PC-3 (cell line): Measurements from ENCODE around the gene C11orf21. TPM values are rescaled to one million over a fixed set of nuclear protein-coding genes. Genes with fewer than 3 reads are reported as not detected.

Experiments
- ATAC-seq: fragments of 200-7000 bp; cut with Tn5 transposase; 2 replicates; pipeline ENCODE4 v1.9.1; 2020; ENCODE audit warnings: mild to moderate bottlenecking, moderate library complexity
- BruUV-seq: library from RNA; stranded (reverse); fragments of 400-500 nt; replicated peaks from 2 replicates; lab custom pipeline; 2021; lab: Mats Ljungman, UMichigan
- CTCF ChIA-PET: fragments of 300-600 bp; sonication (Branson Sonifier 250); formaldehyde crosslinking; loops from one replicate; lab custom pipeline; 2022; ENCODE audit warnings: antibody characterized with exemption; lab: Charles Lee
- POLR2A ChIA-PET: fragments of 300-600 bp; sonication (Branson Sonifier 250); formaldehyde crosslinking; loops from one replicate; lab custom pipeline; 2022; ENCODE audit warnings: antibody characterized with exemption; ENCODE audit not compliant: unreplicated experiment; lab: Charles Lee
- DNase-seq: peaks from one replicate; pipeline ENCODE4 v3.0.0-alpha.2; 2015
- H2AFZ ChIP-seq: fragments of 300-600 bp; sonication (generic); 2 replicates; pipeline ENCODE4 v1.6.0; 2016; ENCODE audit warnings: antibody characterized with exemption, low read length
- H3F3A ChIP-seq: fragments of 300-600 bp; sonication (generic); one replicate; pipeline ENCODE4 v1.6.0; 2017; ENCODE audit warnings: antibody characterized with exemption, low read length, control low read depth, mild to moderate bottlenecking; ENCODE audit not compliant: unreplicated experiment
- H3K27ac ChIP-seq: fragments of 300-600 bp; sonication (generic); 2 replicates; pipeline ENCODE4 v1.5.1; 2016; ENCODE audit warnings: mild to moderate bottlenecking, low read length
- H3K27me3 ChIP-seq: fragments of 300-600 bp; sonication (generic); 2 replicates; pipeline ENCODE4 v1.6.1; 2016; ENCODE audit warnings: low read length, mixed read lengths
- H3K36me3 ChIP-seq: fragments of 300-600 bp; sonication (generic); 2 replicates; pipeline ENCODE4 v1.6.1; 2016; ENCODE audit warnings: low read depth, mixed run types, low read length, mixed read lengths
- H3K4me1 ChIP-seq: fragments of 300-600 bp; sonication (generic); 2 replicates; pipeline ENCODE4 v1.5.1; 2016; ENCODE audit warnings: low read length; ENCODE audit not compliant: insufficient read depth
- H3K4me2 ChIP-seq: fragments of 300-600 bp; sonication (generic); 2 replicates; pipeline ENCODE4 v1.6.0; 2016; ENCODE audit warnings: low read length
- H3K4me3 ChIP-seq: fragments of 300-600 bp; sonication (generic); 2 replicates; pipeline ENCODE4 v1.5.1; 2016; ENCODE audit warnings: mild to moderate bottlenecking, low read length, mixed read lengths
- H3K79me2 ChIP-seq: fragments of 300-600 bp; sonication (generic); 2 replicates; pipeline ENCODE4 v1.6.1; 2017; ENCODE audit warnings: low read length, mixed read lengths
- H3K9ac ChIP-seq: fragments of 300-600 bp; sonication (generic); 2 replicates; pipeline ENCODE4 v1.6.0; 2016; ENCODE audit warnings: mild to moderate bottlenecking, low read length
- H3K9me2 ChIP-seq: fragments of 300-600 bp; sonication (generic); replicated peaks from 2 replicates; pipeline ENCODE4 v1.6.1; 2016; ENCODE audit warnings: mixed run types, low read length, mixed read lengths
- H3K9me3 ChIP-seq: fragments of 300-600 bp; sonication (generic); 2 replicates; pipeline ENCODE4 v1.6.1; 2016; ENCODE audit warnings: low read length, mixed read lengths
- H4K20me1 ChIP-seq: fragments of 300-600 bp; sonication (generic); 2 replicates; pipeline ENCODE4 v1.6.1; 2016; ENCODE audit warnings: low read length, mixed read lengths
- CTCF ChIP-seq: fragments of 300-600 bp; sonication (generic); conservative IDR thresholded peaks from 2 replicates; pipeline ENCODE4 v1.5.1; 2017; ENCODE audit warnings: antibody characterized with exemption, low read depth, mild to moderate bottlenecking, low read length
- EZH2 ChIP-seq: fragments of 300-600 bp; sonication (generic); IDR thresholded peaks from one replicate; pipeline ENCODE4 v1.6.1; 2017; ENCODE audit warnings: antibody characterized with exemption, mild to moderate bottlenecking, low read length; ENCODE audit not compliant: unreplicated experiment
- EZH2phosphoT487 ChIP-seq: fragments of 300-600 bp; sonication (generic); IDR thresholded peaks from 2 replicates; pipeline ENCODE4 v1.6.1; 2018; ENCODE audit warnings: mild to moderate bottlenecking, antibody characterized with exemption, low read length, borderline replicate concordance
- intact Hi-C: fragments of 100-400 bp; cut with micrococcal nuclease; formaldehyde crosslinking; loops from 2 replicates; pipeline ENCODE4 v1.9.0; 2023
- total RNA-seq: library from RNA; depleted of rRNA; stranded (reverse); fragments of >200 nt; gene quantifications from 2 replicates; pipeline ENCODE4 v1.2.3, GENCODE V29; 2014

C11orf21 gene
- total RNA-seq, 1 experiment from 2014 or later = not detected

- Histone ChIP-seq H4K20me1 (no peaks in the 10 kb centered on the region), H3K9ac (no peak overlapping the region), H3K4me1 (no peaks in the 10 kb centered on the region), H3K79me2 (no peaks in the 10 kb centered on the region), H3K27ac (no peak overlapping the region), H3K9me3 (no peaks in the 10 kb centered on the region), H3K4me3 (no peak overlapping the region), H3F3A (no peaks in the 10 kb centered on the region), H3K4me2 (no peak overlapping the region), H3K36me3 (no peaks in the 10 kb centered on the region), H2AFZ (no peak overlapping the region), H3K9me2 (no peaks in the 10 kb centered on the region), H3K27me3 (no peaks in the 10 kb centered on the region)
- DNase-seq (no peak), ATAC-seq (no peak)
- ChIA-PET CTCF (interaction anchor here (0.6 to 0.8 kb wide), 2 partner anchors 114 to 153 kb away, joined by 3 read pairs; no protein-coding TSS in a partner anchor), POLR2A (no interaction called here)
- no TSS peak for BruUV-seq
- TF ChIP-seq CTCF = no peak
- no peak for TF ChIP-seq EZH2phosphoT487
- TF ChIP-seq EZH2 = no peak
- intact Hi-C loops = no loop called here
Observed at GRCh38 chr11:2302896-2303626, 1.3 kb upstream of the C11orf21 start.

GRCh38 chr11:2302306-2302895 lies 683 bp upstream of the C11orf21 start:
- Histone ChIP-seq H4K20me1 (no peaks in the 10 kb centered on the region), H3K4me2 (no peak overlapping the region), H3K36me3 (no peaks in the 10 kb centered on the region), H3K9ac (no peak overlapping the region), H3K4me1 (no peaks in the 10 kb centered on the region), H3K4me3 (no peak overlapping the region), H3F3A (no peaks in the 10 kb centered on the region), H3K9me3 (no peaks in the 10 kb centered on the region), H2AFZ (no peak overlapping the region), H3K9me2 (no peaks in the 10 kb centered on the region), H3K79me2 (no peaks in the 10 kb centered on the region), H3K27me3 (no peaks in the 10 kb centered on the region), H3K27ac (no peak overlapping the region)
- POLR2A ChIA-PET = no interaction called here
- no peak for DNase-seq
- no TSS peak for BruUV-seq
- CTCF ChIA-PET = interaction anchor here (0.6 to 0.8 kb wide), 2 partner anchors 115 to 152 kb away, joined by 3 read pairs; no protein-coding TSS in a partner anchor
- ATAC-seq = no peak
- TF ChIP-seq CTCF (no peak), EZH2 (no peak), EZH2phosphoT487 (no peak)
- intact Hi-C loops = no loop called here
